HG03457 (cell line): ENCODE results near the gene TFF3.

ENCODE experiments used
- ATAC-seq: cut with Tn5 transposase; IDR thresholded peaks from one replicate; pipeline ENCODE4 v1.9.1; 2021; ENCODE audit warnings: moderate number of reproducible peaks; ENCODE audit not compliant: unreplicated experiment

Gene TFF3

DNA sequence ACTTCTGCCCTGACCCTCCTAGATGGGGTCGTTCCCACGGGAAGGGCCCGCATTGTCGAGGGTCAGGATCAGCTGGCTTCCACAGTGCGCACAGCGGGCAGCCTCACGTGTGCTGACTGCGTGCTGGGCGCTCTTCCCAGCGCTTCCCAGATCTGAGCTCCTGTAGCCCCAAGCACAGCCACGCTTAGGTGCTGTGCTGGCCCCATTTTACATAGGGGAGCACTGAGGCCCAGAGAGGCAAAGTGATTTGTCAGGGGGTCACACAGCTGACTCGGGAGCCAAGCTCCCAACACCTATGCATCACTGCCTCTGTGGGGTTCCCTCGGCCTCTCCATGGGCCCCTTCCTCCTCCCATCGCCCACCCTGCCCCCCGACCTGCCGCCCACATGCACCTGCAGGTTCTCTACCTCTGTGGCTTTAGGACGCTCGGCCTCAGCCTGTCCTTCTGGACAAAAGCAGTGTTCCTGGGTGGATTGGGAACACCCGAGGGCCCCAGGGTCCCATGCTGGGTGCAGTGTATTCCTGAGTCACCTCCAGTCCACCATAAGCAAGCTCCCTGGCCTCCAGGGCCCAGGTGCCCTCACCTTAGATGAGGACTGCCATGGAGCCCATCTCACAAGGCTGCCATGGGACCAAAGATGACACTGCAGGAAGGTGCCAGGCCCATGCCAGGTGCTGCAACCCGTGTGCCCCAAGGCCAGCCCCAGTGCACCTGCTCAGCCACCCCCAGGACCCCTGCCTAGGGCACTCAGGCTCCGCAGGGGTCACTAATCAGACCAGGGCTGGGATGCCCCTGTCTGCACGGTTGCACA lies 23.3 kb downstream of the TFF3 start:
- no peak for ATAC-seq

DNA sequence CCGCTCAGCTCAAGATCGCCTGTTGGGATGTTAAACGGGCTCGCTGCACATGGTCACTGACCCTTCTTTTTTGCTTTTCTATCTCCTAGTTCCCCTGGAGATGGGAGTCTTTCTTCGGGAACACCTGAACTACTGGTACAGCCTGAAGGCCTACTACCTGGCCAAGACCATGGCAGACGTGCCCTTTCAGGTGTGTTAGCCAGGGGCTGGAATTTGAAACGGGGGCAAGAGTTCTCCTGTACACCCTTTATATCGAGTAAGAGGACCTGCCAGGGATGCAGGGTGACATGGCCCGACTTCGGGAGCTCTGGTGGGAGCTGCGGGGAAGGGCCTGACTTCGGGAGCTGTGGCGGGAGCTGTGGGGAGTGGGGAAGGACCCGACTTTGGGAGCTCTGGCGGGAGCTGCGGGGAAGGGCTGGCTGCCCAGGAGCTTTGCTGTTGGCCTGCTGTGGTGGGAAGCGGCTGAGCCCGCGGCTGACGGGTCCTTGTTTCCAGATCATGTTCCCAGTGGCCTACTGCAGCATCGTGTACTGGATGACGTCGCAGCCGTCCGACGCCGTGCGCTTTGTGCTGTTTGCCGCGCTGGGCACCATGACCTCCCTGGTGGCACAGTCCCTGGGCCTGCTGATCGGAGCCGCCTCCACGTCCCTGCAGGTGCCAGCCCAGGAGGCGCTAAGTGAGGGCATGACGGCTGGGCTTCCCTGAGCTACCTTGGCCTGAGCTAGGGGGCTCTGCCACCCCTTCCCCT lies 24.0 kb downstream of the TFF3 start:
- no peak for ATAC-seq

DNA sequence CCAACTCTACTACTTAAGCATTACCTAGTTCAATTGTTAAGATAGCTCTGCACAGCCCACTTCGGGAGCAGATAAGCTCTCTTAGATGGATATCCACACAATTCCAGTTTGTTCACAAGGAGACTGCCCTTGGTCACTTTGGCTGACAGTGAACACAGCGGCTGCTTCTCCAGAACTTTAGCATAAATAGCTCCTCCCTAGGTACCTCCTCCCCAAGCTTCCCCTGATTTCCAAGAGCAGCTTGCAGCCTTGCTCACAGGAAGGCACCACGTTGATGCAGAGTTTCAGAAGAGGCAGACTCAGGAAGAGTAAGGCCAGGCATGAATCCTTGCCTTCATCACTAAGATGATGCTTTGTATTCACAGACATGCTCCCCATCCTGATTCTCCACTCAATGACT lies 24.7 kb downstream of the TFF3 start:
- no peak for ATAC-seq

DNA sequence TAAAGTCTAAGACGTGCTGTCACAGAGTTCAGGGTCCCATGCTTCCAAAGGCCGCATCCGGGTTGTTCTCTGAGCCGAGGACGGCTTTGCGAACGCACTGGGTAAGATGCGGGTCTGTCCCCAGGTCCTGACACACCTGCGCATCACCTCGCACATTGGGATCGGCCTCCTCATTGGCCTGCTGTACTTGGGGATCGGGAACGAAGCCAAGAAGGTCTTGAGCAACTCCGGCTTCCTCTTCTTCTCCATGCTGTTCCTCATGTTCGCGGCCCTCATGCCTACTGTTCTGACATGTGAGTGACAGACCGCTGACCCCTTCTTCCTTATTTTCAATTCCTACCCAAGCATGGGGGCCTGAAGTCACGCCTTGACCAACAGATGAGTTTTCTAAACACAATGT lies 25.3 kb downstream of the TFF3 start:
- no peak for ATAC-seq

DNA sequence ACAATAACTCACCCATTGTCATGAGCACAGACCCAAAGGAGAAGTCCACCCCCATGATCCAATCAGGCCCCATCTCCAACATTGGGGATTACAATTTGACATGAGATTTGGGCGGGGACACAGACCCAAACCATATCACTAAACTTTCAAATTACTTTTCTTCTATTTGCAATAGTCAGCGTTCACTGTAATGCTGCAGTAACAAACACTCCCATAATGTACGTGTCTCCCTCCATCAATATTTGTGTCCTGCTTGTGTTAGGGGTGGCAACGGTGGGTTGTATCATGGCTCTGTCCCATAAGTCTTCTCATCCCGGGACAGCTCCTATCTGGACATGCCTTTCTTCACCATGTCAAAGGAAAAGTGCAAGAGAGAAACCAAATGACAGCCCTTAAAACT lies 26.2 kb downstream of the TFF3 start:
- ATAC-seq, result no peak

DNA sequence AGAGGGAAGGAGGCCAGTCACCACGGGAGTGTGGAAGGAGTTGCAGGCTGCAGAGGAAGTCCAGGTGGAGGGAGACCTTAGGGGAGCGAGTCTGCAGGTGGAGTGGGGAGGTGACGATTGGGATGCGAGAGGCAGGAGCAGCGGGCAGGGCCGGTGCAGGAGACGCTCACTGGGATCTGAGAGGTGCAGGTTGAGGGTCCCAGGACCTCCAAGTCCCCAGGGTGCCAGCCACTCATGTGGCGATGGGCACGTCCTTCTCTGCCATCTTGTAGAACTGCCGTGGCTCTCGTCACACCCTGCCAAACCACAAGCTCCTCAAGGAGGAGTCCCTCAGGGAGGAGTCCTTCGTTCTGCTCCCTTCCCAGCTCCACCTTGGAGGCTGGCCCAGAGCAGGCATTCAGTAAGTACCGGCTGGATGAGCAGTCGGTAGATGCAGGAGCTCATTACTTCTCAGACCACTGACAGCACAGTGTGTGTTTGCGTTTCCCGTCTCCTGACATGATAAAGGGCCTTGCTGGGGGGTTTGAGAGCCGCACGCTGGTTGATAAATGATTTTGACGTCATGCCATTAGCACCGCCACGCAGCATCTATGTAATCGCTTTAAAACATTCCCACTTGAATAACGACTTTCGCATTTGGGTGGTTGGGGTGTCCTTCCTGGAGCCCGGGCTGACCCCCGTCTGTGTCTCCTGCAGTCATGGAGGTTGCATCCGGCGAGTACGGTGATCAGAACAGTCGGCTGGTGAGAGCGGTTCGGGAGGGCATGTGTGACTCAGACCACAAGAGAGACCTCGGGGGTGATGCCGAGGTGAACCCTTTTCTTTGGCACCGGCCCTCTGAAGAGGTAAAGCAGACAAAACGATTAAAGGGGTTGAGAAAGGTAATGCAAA lies 27.8 kb downstream of the TFF3 start:
- no peak for ATAC-seq

DNA sequence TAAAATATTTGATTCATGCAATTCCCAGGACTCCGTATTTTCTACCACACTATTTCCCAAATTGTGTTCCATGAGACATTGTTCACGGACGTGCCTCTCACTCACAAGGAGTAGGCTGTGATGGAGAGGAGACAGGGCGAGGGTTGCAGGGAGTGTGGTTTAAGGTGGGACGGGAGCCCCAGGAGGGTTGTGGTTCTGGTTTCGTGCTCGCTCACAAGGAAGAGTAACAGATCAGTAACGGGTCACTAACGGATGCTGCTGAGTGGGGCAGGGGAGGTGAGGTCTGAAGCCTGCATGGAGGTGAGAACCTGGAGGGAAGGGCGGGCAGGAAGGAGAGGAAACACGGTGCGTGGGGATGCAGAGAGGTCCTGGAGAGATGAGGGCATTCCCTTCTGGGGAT lies 28.8 kb downstream of the TFF3 start:
- no peak for ATAC-seq

DNA sequence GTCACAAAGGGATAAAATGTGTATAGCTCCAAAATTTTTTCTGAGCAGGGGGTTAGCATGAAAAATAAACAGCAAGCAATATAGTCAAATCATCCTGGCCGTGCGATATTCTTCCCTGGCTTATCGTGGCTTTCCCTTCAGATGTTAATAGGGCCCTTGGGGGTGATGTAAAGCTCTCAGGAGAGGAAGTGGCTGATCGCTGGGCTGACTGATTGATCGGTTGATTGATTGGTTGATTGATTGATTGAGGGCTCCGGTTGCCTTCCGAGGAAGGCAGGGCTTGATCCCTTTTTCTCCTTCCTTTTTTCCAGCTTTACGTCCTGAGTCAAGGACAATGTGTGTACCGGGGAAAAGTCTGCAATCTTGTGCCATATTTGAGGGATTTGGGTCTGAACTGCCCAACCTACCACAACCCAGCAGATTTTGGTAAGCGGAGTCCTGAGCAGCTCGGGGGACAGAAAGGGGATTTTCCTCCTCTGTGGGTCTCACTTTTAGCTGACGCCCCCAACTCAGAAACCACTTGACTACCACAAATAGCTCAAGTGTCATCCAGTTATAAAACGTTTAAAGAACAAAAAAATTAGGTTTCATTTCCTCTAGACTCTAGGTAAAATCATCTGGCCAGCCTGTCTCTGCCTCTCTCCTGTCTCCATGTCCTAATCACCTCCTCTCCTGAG lies 29.5 kb downstream of the TFF3 start:
- no peak for ATAC-seq

DNA sequence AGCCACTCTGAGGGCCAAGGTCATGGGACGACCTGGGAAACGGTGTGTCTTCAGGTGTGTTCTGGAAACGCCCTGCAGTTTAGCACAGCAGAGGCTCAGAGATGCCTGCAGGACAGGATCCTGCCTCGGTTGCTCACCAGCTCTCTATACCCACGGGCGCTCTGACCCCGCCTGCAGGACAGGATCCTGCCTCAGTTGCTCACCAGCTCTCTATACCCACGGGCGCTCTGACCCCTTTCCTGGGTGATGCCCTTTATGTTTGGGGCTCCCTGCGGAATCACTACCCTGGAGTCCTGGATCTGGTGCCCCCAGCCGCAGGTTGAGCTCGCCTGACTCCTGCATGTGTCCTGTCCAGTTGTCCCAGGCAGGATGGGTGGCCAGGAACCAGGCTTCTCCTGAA lies 32.5 kb downstream of the TFF3 start:
- ATAC-seq, result no peak

DNA sequence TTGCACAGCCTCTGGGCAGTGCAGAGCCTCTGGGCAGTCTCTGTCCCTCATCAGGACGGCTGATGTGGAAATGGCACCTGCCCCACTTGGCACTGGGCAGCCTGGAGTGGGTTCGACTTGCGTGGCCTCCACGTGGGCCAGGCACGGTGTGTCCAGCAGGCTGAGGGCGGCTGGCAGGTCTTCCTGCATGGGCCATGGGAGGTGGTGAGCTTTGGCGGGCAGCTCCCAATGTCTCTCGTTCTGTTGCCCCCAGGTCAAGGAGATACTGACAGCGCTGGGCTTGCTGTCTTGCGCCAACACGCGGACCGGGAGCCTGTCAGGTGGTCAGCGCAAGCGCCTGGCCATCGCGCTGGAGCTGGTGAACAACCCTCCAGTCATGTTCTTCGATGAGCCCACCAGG lies 33.2 kb downstream of the TFF3 start:
- no peak for ATAC-seq

DNA sequence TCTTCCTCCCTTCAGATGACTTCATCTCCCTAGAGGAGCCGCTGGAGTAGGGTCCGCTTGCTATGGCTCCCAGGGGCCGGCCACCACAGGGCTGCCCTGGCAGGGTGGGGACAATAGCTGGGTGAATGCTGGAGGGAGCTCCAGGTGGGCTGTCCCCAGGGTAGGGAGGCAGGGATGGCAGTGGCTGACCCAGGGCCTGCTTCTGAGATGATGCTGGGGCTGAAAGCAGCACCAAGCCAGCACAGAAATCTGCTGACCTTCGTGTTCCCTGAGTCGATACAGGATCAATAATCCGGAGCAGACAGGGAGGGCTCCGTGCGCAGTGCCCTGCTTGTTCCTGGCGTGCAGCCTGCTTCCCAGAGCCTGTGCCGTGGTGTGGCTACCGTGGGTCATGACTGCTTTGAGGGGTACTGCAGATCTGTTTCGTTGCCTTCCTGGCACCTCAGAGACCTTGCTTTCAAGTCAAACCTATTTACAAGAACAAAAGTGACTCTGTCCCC lies 34.0 kb downstream of the TFF3 start:
- no peak for ATAC-seq

DNA sequence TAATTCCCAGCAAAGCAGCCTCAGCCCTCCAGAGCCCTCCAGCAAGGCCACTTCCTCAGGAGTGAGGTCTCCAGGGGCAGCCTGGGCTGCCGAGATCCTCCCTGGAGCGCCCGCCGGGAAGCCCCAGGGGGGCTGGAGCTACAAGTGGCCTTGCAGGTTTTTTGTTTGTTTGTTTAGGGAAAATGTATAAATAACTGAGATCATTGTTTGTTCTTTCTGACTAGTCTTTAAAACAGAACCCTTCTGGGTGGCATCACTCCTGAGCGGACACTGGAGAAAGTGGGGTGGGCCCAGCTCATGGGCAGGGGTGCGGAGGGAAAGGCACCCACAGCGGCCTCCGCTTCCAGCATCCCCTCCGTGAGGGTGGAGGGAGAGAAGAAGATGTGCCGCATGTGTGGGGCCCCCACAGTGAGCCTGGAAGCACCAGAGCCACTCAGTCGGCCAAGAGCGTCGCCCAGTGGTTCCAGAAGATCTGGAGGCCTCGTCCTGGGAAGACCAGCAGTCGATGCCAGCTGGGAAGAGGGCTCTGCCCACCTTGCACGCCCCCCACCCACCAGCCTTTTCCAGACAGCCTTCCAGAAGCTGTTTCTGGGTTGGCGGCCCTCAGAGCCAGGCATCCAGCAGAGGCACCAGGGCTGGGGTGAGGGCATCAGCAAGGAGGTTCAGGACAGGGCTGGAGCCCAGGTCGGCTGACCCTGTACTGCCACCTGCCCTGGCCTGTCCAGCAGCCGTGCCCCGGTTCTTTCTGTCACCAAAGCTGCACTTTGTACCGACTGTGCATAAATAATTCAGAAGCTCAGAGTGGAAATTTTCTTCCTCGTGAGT lies 34.6 kb downstream of the TFF3 start:
- ATAC-seq, result no peak

DNA sequence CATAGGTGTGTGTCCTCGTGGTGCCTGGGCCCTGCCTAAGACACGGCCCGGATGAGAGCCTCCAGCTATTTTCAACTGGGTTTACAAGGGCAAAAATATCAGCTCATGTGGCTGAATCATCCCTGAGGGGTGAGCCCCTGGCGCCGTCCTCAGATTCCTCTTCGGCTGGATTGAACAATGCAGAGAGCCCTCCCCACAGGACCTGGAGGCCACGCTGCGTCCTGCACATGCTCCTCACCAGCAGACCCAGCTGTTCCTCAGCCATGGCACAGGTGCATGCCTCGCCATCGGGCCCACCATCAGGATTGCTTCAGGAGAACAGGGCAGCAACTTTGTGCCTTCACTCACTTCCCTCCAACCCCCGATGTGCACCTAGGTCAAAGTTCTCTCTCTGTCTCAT lies 35.3 kb downstream of the TFF3 start:
- ATAC-seq, result no peak

DNA sequence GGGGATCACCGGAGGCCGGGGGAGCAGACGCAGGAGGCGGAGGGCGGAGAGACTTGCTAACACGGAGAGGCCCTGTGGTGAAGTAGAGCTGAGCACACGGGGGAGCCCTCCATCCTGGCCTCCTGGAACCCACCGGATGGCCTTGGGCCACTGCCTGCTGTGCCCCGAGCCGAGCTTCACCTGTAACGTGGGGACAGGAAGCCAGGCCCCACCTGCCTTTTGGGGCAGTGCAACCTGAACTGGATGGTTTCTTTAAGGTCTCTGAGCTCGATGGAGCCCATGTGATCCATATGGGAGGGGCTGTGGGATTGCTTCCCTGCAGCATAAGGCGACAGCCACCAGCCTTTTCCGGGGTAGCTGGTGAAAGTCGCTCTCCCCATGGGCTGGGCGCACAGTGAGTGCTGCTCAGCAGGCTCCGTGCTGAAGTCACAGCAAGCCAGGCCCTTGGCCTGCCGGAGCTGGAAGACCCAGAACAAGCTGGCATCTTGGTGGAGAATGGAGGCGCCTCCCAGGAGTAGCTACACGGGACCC lies 35.8 kb downstream of the TFF3 start:
- no peak for ATAC-seq

DNA sequence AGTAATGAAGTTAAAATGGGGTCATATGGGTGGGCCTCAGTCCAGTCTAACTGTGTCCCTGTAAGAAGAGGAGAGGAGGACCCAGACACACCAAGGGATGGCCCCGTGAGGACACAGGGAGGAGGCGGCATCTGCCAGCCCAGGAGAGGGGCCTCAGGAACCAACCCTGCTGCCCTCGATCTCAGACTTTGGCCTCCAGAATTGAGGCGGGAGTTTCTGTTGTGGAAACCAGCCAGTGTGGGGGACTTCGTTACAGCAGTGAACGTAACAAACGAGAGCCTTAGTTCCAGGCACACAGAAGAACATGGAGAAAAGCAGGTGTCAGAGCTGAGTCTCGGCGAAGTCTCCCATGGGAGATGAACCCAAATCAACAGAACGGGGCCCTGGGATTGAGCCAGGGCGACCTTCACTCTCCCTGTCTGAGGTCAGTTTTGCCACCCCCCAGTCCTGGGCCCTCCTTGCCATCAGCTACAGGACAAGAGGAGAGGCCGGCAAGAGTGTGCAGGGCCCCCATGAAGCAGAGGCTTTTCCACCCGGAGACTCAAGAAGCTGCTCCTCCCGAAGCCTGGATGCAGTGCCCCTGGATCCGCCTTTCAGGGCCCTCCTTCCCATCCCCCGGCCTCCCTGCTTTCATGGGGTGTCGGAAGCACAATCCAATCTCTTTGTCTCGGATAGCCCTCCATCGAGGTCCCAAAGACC lies 36.6 kb downstream of the TFF3 start:
- no peak for ATAC-seq

DNA sequence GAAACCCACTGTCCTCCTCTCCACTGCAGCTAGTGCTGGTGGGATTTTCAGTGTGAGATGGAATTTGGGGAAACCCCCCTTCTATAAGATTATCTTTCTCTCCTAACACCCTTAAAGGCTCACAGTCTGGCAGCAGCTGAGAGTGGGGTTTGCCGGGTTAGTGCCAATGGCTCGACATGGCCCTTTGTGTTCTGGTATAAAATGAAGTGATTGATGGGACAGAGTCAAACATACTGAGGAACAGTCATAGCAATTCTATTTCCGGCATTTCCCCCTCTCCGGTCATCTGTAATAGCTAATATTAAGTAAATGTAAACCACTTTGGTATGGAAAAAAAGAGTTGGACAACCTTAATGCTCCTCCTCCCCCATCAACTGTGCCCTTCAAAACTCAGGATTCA lies 37.6 kb downstream of the TFF3 start:
- no peak for ATAC-seq

DNA sequence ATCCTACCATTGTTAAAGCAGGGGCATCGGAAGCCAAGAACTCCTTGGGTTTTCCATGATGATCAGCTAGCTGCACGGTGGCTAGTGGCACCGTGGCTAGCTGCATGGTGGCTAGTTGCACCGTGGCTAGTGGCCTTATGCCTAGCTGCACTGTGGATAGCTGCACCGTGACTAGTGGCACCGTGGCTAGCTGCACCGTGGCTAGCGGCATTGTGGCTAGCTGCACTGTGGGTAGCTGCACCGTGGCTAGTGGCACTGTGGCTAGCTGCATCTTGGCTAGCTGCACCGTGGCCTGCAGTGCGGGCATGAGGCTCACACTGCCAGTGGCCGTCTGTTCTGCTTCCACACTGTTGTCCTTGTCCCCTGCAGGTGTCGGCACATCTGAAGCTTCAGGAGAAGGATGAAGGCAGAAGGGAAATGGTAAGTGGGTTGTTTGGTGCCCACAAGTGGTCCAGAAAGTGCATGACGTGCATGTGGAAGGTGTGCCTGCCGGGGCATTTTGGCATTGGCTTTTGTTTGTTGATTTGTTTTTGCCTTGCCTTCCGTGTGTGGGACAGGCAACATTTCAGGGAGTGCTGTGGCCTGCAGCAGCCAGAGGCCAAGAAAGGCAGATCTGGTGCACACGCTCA lies 38.6 kb downstream of the TFF3 start:
- ATAC-seq, result no peak

DNA sequence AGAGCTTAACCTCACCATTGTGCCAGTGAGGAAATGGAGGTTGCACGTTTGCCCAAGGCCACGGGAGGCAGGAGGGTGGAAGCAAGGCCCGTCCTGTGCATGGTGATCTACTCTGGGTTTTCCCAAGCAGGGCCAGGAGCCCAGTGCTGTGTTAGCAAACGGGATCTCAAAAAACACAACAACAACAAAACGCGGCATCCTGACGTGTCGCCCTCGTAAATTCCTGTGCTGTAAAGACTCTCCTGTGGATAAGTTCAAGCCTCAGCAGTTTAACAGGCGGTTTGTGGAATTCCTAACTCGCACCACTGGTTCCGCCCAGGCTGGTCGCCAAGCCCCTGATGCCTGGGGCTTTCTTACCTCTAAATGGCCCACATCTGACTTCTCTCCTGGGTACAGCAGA lies 39.1 kb downstream of the TFF3 start:
- ATAC-seq, result no peak
